Fibroblast of pulmonary artery (primary cell): Measurements from ENCODE around the gene PRDM1.

Experiments
- DNase-seq: peaks from one replicate; pipeline ENCODE4 v3.0.0-alpha.2; 2010; ENCODE audit warnings: low read depth
- H3K4me3 ChIP-seq: replicated peaks from 2 replicates; pipeline ENCODE4 v1.5.1; 2011; ENCODE audit warnings: low read depth, mild to moderate bottlenecking, control low read depth, low read length, moderate library complexity
- TF ChIP-seq, protein P1 (sequence below): IDR thresholded peaks from 2 replicates; pipeline ENCODE4 v1.5.1; 2011; ENCODE audit warnings: mild to moderate bottlenecking, control low read depth, low read length, inconsistent platforms; ENCODE audit errors: missing control alignments

Gene PRDM1

DNA sequence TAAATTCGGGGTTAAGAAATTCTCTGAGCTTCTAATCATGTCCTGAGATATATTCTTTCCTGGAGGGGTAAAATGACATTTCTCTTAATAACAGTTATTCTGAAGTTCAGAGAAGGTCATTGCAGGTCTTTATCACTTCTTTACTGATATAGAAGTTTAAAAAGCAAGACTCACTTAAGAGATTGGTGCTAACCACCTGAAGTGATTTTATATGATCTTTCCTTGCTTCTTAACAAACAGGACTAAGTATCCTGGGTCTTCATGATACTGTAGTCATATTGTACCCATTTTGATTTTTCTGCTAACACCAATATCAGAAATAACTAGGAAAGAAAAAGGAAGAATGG lies 39.3 kb upstream of the PRDM1 start:
- no peak for DNase-seq
- TF ChIP-seq, protein P1, sequence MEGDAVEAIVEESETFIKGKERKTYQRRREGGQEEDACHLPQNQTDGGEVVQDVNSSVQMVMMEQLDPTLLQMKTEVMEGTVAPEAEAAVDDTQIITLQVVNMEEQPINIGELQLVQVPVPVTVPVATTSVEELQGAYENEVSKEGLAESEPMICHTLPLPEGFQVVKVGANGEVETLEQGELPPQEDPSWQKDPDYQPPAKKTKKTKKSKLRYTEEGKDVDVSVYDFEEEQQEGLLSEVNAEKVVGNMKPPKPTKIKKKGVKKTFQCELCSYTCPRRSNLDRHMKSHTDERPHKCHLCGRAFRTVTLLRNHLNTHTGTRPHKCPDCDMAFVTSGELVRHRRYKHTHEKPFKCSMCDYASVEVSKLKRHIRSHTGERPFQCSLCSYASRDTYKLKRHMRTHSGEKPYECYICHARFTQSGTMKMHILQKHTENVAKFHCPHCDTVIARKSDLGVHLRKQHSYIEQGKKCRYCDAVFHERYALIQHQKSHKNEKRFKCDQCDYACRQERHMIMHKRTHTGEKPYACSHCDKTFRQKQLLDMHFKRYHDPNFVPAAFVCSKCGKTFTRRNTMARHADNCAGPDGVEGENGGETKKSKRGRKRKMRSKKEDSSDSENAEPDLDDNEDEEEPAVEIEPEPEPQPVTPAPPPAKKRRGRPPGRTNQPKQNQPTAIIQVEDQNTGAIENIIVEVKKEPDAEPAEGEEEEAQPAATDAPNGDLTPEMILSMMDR, result no peak
- no peak overlapping the region for H3K4me3 ChIP-seq

DNA sequence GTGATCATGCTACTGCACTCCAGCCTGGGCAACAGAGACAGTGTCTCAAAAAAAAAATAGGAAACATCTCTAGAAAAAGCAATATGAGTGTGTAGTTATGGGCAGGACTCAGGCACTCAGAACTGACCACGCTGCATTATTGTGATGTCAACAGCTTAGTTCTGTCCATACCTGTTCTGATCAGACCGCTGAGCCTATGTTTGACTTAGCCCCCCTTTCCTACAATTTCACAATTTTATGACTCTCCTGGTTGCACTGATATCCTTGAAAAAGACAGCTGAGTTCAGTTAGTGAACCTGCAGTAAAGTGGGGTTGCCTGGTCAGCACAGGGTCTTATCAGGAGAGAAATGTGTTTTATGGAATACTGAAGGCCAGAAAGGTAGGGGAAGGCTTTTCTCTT lies 37.8 kb upstream of the PRDM1 start:
- TF ChIP-seq, protein P1, result no peak
- H3K4me3 ChIP-seq, result no peak overlapping the region
- DNase-seq, result no peak

DNA sequence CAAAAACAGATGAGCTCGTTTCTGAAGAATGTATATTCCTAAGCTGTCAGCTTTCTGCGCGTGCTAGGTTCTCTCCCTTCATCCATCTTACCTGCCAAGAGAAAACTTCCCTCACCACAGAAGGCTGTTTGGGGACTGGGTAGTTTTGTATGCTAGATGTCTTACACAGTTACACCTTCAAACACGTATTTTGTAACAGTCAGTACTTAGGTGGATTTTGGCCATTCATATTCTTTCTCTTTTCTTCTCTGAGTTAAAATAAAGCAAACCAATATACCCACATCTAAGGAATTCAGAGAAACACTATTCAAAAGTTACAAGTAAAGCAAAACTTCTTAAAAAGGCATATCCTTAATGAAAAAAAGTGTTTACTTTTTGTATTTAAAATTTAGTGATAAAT lies 35.6 kb upstream of the PRDM1 start:
- no peak for DNase-seq
- H3K4me3 ChIP-seq, result no peak overlapping the region
- TF ChIP-seq, protein P1, result no peak

DNA sequence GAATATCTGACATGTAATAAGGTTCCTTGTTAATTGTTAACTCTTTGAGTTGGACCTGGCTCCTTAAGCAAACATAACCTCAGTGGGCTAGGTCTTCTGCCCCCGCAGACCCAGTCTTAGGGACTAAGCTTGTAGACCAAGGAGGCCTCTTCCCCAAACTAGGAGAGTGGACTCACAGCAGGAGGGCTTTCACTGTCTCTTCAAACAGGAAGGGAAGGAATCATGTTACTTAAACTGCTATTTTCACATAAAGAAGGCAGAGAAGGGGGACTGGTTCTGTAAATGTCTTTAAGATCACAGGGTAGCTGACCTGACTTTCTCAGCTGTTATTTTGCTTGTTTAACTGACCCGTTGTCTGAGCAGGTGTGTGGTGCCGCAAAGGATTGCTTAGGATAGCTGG lies 34.9 kb upstream of the PRDM1 start:
- H3K4me3 ChIP-seq, result no peak overlapping the region
- TF ChIP-seq, protein P1, result no peak
- DNase-seq, result no peak

DNA sequence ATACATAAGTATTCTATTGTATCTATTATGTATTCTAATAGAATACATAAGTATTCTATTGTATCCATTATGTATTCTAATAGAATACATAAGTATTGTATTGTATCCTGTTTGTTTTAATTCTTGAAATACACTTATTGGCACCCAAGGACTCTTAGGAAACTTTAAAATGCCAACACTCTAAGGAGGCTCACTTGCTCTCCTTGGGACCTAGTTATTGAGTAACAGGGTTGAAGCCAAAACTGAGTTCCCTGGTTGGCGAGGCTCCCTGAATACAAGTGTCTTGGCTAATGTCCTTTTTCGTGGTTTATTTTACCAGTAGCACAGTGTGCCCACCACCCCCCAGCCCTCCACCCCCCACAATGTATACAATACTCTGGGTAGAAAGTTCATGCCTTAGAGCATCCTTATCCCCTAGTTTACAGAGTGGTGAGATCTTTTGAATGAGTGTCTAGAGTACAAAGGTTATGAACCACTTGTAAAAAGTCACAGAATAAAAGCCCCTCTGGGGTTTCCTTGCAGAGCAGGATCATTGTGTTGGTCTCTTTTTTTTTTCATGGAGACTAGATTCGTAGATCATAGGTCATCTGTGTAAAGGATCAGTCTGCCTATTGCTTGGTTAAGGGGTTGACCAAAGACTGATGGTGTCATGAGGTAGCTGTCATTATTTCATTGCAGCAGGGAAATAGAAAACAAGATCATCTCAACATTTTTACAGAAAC lies 32.5 kb upstream of the PRDM1 start:
- TF ChIP-seq, protein P1, result no peak
- DNase-seq, result no peak
- no peak overlapping the region for H3K4me3 ChIP-seq

DNA sequence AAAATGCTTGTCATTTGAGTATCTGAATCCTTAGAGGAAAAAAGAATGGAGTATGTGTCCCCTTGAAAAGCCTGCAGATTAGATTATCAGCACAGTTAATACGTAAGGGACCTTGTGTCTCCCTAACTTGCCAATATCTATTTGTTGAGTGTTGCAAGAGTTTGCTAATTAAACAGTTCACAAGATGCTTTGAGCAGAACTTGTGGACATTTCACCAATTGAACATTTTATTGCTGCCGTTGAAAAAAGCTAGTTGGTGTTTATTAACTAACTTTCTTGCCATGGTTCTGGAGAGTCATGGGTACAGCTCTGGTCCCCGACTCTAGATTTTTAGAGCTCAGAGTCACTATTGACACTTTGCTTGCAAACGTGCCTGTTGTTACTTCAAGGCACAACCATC lies 30.6 kb upstream of the PRDM1 start:
- no peak overlapping the region for H3K4me3 ChIP-seq
- no peak for DNase-seq
- TF ChIP-seq, protein P1, result no peak

DNA sequence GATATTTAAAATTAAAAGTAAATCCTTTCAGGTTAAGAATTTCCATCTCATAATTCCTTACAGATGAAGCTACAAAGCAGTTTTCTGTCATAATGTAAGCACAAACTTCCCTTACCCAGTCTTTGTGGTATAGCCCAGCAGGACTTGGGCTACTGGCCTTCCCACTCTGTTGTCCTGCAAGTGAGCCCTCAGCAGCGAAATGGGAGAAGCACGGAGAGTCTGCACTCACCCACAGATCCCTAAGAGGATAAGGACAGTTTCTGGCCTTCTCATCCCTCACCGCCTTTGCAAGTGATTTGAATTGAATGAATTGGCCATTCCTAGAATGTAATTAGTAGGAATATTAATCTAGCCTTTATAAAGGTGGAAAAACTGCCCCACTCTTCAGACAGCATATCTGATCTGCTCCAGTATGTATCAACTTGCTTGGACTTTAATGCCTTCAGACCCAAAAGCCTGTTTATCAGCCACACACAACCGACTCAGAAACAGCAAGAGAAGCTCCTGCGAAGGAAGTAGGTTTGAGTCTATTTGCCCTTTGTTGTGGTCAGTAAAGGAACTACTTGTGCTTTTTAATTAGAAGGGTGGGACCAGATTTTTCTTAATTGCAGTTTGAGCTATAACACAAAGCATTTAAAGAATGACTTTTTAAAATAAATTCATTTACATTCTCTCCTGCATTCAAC lies 29.9 kb upstream of the PRDM1 start:
- TF ChIP-seq, protein P1, result no peak
- DNase-seq, result no peak
- H3K4me3 ChIP-seq, result no peak overlapping the region
